Measurements from ENCODE around the gene CPED1. TPM values are rescaled to one million over a fixed set of nuclear protein-coding genes. Genes with fewer than 3 reads are reported as not detected.

CPED1 gene
- total RNA-seq, 1 experiment from 2014 or later: 0.13 TPM

DNA sequence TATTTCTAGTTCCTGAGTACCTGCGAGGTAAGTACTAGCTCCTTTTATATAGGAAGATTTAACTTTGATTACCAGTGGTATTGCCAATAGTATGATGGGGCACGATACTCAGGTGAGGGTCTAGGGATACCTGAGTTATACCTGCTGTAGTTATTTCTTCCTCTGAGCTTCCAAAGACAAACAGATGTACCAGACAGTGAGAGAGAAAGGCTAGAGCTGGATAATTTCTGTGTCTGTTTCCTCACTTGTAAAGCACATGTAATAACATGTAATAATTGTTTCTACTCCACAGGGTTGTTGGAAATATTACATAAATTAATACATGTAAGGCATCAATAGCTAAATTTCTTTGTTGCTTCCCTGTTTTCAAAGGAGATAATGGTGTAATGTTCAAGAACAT is 53.7 kb downstream of the CPED1 start:
- Histone ChIP-seq H3K4me1 (ENCODE audit: insufficient read depth, low read length) (no peaks in the 10 kb centered on the region), H2AK5ac (ENCODE audit: insufficient read length, low read length) (no peak overlapping the region), H4K5ac (ENCODE audit: insufficient read length, low read depth, low read length) (no peak overlapping the region), H3K27ac (ENCODE audit: insufficient read length, low read depth, low read length) (no peak overlapping the region), H2BK12ac (ENCODE audit: insufficient read length, low read depth, low read length) (no peak overlapping the region), H3K79me2 (ENCODE audit: insufficient read depth, low read length) (no peaks in the 10 kb centered on the region), H2BK20ac (ENCODE audit: low read depth, low read length, poor library complexity, severe bottlenecking) (no peak overlapping the region), H3K27me3 (ENCODE audit: insufficient read depth, low read length) (no peaks in the 10 kb centered on the region), H2BK120ac (ENCODE audit: low read depth, low read length, poor library complexity, severe bottlenecking) (no peak overlapping the region), H4K91ac (ENCODE audit: insufficient read length, low read depth, low read length) (no peak overlapping the region), H3K4me2 (ENCODE audit: insufficient read depth, insufficient read length, low read length) (no peak overlapping the region), H2AFZ (ENCODE audit: low read length) (no peak overlapping the region), H3K18ac (ENCODE audit: insufficient read length, low read depth, low read length) (no peak overlapping the region), H3K23ac (ENCODE audit: insufficient read length, low read depth, low read length) (no peak overlapping the region), H3K56ac (ENCODE audit: insufficient read length, low read depth, low read length) (no peak overlapping the region), H3T11ph (ENCODE audit: low read length) (no peak overlapping the region), H3K14ac (ENCODE audit: insufficient read depth, low read length) (no peak overlapping the region), H4K20me1 (ENCODE audit: control insufficient read depth, insufficient read depth, insufficient read length) (no peaks in the 10 kb centered on the region), H3K23me2 (ENCODE audit: insufficient read length, low read depth, low read length, poor library complexity, severe bottlenecking) (no peaks in the 10 kb centered on the region), H4K8ac (replicated peaks; ENCODE audit: insufficient read length, low read depth, low read length) (no peak overlapping the region), H3K79me1 (ENCODE audit: insufficient read depth, low read depth, low read length, poor library complexity, severe bottlenecking) (no peaks in the 10 kb centered on the region), H3K4ac (ENCODE audit: low read depth, low read length) (no peak overlapping the region), H3K9me3 (ENCODE audit: control insufficient read depth, low read depth, low read length) (no peaks in the 10 kb centered on the region), H3K9ac (ENCODE audit: extremely low read depth, insufficient read length, low read length) (no peak overlapping the region), H2BK5ac (ENCODE audit: insufficient read length, low read length) (no peak overlapping the region), H2BK15ac (ENCODE audit: low read depth, low read length) (no peak overlapping the region)
- H3K4me1 Mint-ChIP-seq: peaks cover 4 to 8% of the 10 kb centered on the region in 2 experiments
- H3K27ac Mint-ChIP-seq: no peak overlapping the region
- H3K27me3 Mint-ChIP-seq (ENCODE audit: low read depth): no peaks in the 10 kb centered on the region
- no peak overlapping the region for H3K4me3 Mint-ChIP-seq
- WGBS (ENCODE audit: extremely low coverage, insufficient read length, low lambda C conversion rate): no CpG with 5 or more reads among the region's 2 CpGs
- no peaks in the 10 kb centered on the region for H3K36me3 Mint-ChIP-seq (ENCODE audit: insufficient read depth in 1 of 3, low read depth in 3 of 3)
- TF ChIP-seq, protein P1, sequence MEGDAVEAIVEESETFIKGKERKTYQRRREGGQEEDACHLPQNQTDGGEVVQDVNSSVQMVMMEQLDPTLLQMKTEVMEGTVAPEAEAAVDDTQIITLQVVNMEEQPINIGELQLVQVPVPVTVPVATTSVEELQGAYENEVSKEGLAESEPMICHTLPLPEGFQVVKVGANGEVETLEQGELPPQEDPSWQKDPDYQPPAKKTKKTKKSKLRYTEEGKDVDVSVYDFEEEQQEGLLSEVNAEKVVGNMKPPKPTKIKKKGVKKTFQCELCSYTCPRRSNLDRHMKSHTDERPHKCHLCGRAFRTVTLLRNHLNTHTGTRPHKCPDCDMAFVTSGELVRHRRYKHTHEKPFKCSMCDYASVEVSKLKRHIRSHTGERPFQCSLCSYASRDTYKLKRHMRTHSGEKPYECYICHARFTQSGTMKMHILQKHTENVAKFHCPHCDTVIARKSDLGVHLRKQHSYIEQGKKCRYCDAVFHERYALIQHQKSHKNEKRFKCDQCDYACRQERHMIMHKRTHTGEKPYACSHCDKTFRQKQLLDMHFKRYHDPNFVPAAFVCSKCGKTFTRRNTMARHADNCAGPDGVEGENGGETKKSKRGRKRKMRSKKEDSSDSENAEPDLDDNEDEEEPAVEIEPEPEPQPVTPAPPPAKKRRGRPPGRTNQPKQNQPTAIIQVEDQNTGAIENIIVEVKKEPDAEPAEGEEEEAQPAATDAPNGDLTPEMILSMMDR (conservative IDR thresholded peaks at IDR 0.05): no peak
- no peak for DNase-seq
- no peaks in the 10 kb centered on the region for H3K9me3 Mint-ChIP-seq

All from H9 (cell line).